HG02623 (cell line): Measurements from ENCODE around the gene RAB7A.
A peak's percentile ranks its signal among the peaks of the same experiment; 100 is the strongest.

Experiments used
- ATAC-seq: cut with Tn5 transposase; IDR thresholded peaks from one replicate; pipeline ENCODE4 v1.9.1; 2021; ENCODE audit warnings: moderate library complexity; ENCODE audit not compliant: unreplicated experiment

Gene RAB7A

DNA sequence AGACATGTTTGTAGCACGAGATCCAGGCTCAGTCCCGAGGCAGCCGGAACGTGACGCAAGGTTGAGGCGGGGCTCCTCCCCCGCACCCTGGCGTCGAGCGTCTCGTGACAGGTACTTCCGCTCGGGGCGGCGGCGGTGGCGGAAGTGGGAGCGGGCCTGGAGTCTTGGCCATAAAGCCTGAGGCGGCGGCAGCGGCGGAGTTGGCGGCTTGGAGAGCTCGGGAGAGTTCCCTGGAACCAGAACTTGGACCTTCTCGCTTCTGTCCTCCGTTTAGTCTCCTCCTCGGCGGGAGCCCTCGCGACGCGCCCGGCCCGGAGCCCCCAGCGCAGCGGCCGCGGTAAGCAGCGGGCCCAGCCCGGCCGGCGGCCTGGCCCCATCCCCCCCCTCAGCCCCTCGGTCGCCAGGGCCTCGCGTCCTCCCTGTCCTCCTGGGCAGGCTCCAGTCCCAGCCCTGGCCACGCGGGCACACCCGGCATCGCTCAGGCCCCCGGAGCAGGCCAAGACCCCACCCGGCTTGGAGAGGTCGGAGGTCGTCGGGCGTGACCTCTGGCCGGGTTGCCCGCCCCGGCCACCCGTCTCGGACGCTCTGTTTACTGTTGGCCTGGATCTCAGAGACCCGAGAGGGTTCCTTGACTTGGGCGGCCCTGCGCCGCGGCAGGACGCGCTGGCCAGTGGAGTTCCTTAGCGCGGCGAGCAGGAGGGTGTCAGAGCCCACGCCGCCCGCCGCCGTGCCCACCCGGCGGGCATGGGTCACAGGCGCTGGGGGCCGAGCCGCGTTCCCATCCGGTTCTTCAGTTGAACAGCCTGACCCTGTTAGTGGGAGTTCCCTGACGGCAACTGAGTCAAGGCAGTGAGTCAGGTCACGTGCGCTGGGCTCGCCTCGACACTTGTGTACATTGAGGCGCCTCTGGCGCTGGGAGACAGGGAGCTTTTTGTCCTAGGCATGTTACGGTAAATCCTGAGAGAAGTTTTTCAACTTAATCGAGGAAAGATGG, at the start of gene RAB7A:
RAB7A (plus strand) TSS at position 161 of the 994 bp plus-strand sequence. CDS start 69,185 bp downstream, outside the sequence.
- peak; percentile 95 for ATAC-seq

DNA sequence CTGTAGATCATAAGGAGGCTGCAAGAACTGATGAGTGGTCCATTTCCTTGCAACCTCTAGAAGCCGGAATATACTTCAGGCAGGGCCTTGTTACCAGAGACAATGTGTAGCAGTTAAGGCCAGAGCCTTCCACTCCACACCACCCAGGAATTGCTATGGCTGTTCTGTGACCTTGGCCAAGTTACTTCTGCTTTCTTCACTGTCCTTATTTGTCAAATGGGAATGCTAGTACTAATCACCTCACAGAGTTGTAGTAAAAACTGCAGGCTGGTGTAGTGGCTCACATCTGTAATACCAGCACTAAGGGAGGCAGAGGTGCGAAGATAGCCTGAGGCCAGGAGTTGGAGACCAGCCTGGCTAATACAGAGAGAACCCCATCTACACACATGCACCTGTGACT, 46.6 kb upstream of the RAB7A start:
- no peak for ATAC-seq

DNA sequence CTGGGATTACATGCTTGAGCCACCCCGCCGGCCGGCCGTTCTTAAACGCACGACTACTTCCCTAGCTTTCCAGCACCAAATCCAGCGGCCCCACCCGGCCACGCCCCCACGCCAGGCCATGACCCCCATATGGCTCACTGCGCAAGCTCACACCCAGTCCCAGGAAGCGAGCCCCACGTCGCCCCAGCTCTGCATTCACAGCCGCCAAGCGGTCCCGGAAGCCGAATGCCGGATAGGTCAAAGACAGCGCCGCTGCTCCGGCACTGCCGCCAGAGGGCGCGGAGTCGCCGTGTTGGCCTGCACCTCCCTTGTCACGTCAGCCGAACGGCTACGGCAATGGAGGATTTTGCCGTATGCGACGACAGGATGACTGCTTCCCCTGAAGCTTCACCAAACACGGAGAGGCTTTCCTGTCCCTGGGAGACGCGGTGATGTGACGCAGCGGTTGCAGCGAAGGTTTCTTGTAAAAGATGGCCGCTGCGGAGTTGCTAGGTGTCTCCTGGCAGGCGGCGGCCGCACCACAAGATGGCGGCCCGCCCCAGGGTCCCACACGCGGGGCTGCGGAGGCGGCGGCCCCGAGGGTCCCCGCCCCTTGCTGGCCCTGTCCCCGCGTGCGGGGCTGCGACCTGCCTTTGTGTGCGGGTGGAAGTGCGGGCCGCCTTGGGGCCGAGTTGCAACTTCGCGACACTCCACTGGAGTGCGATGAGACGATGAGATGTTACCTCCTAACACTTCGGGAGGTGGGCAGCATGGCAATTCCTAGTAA, 45.2 kb upstream of the RAB7A start:
- ATAC-seq = peak; percentile 94

DNA sequence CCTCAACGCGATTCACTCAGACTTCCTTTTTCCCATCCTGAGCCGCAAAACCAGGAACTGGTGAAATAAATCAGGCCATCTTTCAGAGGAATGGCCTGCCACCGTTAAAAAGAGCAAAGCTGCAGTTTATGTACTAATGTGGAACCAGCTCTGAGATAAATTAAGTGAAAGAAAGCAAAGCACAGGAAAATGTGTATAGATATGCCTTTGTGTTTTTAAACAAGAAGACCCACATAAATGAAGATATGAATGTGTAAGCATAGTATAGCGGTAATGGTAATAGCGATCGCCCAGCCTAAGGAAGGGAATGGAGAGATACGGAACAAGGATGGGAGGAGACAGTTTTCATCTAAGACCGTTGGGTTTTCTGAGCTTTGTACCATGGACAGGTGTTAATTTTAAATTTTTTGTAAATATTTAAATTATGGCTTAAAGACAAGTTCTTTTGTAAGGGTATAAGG, 44.6 kb upstream of the RAB7A start:
- no peak for ATAC-seq

DNA sequence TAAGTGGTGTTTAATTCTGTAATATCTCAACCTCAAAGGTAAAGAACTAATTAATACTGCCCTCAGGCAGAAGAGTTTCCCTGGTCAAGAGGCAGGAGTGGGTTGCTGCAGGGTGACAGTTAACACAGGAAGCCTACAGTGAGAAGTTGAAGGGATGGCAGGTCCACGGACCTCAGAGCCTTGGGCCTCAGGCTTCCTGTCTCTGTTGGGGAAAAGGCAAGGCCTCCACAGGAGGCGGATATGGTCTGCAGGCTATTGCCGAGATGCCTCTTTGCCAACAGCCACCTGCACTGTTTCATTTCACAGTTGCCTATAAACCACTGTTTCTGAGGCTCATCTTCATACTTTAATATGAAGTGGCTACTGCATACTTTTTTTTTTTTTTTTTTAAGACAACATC, 42.0 kb upstream of the RAB7A start:
- no peak for ATAC-seq

DNA sequence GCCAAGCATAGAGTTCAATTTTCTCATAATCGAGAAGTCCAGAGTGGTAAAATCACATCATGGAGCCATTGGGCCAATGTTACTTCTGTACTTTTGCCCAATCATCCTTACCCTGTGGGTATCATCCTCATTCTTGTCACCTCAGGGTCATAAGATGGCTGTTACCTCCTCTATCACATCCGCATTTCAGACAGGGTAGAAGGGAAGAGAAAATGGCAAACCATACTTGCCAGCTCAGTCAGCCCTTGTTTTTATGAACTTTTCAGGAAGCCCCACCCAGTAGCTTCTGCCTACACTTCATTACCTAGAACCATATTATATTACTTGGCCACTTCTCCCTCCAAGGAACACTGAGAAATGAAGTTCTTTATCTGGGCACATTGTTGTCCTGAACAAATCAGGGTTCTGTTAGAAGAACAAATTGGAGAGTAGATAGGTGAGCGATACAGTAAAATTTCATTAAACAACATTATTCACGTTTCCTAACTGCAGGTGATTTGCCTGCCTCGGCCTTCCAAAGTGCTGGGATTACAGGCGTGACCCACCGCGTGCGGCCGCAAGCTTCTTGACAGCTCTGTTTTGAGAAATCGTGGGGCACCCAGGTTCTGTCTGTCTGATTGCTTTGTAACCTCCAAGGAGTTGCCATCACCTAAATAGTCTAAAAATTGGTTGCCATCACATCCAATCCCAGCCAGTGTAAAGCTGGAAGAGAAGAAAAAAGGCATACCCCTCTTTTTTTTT, 40.8 kb upstream of the RAB7A start:
- ATAC-seq = no peak

DNA sequence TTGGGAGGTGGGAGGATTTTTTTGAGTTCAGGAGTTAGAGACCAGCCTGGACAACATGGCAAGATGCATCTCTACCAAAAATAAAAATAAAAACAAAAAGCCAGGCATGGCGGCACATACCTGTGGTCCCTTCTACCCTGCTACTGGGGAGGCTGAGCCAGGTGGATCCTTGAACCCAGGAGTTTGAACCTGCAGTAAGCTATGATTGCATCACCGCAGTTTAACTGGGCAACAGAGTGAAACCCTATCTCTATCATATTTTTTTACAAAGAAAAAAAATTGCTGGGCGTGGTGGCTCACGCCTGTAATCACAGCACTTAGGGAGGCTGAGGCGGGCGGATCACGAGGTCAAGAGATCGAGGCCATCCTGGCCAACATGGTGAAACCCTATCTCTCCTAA, 39.5 kb upstream of the RAB7A start:
- ATAC-seq = no peak

DNA sequence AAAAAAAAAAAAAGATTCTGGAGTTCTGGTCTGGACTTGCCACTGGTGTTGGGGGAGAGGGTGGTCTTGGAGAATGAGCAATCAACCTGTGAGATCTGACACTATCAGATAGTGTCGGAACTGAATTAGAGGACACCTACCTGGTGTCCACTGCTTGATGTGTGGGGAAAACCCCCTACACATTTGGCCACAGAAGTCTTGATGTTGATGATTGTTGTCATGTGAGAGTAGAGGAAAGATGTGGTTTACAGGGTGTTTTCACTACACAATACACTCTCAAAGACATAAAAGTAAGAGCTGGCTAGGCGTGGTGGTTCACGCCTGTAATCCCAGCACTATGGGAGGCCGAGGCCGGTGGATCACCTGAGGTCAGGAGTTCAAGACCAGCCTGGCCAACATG, 36.9 kb upstream of the RAB7A start:
- ATAC-seq = no peak

DNA sequence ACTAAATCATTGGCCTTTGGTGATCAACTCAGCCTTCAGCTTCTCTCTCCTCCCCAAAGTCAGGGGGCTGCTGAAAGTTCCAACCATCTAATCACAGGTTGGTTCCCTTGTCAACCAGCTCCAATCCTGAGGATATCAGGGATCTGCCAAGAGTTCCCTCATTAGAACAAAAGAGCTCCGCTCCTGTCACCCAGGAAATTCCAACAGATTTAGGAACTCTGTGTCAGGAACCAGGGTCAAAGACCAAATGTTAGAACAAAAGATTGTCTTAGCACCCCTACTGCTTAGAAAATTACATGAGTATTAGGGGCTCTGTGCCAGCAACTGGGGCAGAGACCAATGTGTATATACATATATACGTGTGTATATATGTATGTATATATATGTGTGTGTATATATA, 32.3 kb upstream of the RAB7A start:
- ATAC-seq = no peak

DNA sequence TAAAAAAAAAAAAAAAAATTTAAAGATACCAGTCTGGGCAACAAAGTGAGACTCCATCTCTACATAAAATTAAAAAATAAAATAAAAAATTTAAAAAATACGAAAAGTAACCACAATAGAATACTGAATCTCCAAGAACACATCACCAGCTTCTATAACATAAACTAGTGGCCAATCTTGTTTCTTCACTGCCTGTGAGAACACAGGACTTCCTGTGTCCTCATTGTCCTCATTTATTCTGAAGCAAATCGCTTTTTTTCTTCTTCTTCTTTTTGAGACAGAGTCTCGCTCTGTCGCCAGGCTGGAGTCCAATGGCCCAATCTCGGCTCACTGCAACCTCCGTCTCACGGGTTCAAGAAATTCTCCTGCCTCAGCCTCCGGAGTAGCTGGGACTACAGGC, 28.6 kb upstream of the RAB7A start:
- no peak for ATAC-seq

DNA sequence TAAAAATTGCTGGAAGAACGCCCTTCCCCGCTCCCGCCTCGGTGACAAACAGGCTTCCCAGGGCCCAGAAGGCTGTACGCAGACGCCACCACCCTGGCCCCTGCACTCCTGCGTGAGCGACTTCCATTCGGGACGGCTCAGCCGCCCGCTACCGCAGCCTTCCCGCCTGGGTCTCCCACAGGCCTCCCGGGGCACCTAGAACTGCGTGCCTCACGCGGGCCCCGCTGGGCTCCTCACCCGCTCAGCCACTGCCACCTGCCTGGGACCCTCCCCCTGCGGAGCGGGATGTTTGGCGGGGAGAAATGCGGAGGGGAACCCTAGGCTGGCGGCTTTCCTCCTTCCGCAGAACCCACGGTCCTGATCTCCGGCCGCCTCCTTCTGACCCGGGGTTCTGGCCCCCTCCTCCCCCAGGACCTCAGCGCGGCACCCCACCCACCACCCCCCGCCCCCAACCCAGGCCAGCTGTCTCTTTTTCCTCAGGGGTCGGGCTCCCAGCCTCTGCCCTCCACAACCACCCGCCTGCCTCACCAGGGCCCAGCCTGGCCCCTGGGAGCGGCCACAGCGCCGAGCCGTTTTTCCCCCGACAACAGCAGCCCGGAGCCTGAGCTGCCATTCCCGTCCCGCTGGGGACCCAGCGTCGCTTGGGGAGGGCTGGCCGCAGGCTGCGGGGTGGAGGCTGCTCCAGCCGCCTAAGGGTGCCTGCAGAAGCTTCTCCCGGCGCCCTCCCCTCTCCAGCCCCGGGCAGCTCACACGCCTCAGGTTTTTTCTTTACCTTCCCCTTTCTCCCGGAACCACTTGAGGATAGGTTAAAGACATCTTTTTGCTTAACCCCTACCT, 27.6 kb upstream of the RAB7A start:
- ATAC-seq = no peak

DNA sequence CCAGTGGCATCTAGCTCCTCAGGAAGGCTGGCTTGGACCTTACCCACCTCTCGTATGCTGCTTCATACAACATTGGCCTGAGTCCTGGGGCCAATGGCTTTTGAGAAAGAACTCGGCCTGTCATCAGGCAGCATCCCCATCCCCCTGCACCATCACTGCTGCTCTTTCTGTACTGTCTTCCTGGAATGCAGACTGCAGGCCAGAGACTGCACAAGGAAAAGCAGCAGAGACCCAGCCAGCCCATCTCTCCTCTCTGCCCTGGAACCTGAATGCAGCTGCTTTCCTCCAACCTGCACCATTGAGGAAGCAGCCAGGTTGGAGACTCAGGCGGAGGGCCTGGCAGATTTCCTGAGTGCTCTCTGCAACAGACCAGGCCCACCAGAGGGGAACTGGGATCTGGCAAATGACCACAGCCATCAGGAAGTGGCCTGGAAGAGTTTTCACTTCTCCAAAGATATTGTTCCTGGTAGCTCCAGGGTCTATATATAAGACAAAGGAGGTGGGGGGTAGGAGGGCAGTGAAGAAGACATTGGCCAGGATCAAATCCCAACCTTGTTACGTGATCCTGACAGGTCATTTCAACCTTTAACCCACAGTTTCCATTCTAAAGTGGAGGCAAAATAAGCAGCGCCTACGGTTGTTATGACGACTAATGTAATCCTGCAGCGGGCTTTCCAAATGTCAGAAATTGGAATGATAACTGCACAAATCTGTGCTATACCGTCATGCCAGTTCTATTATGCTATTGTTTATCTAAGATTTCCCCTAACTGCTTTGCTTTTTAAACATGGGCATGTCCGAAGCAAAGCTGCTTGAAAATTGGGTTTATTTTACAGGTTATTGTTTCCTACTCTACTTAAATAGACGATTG, 24.4 kb upstream of the RAB7A start:
- ATAC-seq = no peak

DNA sequence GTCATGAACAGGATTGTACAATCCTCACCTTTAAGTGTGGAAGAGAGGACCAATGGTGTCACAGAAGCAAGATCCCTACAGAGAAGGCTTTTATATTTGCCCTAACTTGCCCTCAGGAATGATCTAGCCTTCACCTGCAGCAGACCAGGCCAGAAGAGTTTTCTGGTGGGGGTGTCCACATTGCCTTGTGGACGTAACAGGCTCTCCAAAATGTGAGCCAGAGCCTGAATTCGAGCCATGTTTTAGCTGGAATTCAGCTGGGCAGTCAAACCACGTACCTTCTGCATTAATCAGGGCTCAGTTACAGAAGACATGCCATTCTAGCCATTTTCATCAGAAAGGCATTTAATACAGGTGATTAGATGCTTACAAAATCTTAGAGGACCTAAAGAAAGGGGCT, 23.6 kb upstream of the RAB7A start:
- no peak for ATAC-seq

DNA sequence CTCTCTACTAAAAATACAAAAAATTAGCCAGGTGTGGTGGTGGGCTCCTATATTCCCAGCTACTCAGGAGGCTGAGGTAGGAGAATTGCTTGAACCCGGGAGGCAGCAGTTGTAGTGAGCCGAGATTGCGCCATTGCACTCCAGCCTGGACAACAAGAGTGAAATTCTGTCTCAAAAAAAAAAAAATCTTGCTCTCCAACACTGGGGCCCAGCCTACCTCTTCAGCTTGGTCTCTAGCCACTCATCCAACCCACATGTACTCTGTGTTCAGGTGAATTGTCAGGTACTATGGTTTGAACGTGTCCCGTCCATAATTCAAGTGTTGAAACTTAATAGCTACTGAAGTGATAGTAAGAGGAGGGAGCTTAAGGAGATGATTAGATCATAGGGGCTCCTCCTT, 22.4 kb upstream of the RAB7A start:
- ATAC-seq = no peak

DNA sequence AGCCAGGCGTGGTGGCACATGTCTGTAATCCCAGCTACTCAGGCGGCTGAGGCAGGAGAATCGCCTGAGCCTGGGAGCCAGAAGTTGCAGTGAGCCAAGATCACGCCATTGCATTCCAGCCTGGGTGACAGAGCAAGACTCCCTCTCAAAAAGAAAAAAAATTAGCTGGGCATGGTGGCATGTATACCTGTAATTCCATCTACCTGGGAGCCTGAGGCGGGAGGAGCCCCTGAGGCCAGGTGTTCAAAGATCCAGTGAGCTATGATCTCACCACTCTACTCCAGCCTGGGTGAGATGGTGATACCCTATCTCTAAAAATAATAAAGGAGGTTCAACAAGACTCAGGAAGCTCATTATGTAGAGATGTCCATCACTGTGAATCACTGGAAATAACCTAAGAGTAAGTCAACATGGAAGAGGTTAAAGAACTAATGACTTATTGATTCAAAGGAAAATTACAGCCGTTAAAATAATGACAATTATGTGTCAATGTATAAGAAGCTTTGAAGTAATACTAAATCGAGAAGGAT, 19.8 kb upstream of the RAB7A start:
- ATAC-seq = no peak

DNA sequence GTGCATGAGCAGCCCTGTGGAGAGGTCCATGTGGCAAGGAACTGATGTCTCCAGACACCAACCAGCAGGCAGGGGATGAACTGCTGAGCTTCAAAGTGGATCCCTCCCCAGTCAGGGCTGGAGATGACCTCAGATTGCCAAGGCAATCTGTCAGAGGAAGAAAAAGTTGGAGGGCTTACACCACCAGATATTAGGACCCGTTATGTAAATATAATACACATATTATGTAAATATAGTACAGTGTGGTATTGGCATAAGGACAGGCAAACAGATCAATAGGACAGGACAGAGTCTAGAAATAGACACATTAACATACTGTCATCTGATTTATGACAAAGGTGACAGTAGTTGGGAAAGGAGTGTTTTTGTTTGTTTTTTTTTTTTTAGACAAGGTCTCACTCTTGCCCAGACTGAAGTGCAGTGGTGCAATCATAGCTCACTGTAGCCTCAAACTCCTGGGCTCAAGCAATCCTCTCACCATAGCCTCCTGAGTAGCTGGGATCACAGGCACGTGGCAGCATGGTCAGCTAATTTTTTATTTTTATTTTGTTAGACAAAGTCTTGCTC, 18.0 kb upstream of the RAB7A start:
- ATAC-seq = no peak

DNA sequence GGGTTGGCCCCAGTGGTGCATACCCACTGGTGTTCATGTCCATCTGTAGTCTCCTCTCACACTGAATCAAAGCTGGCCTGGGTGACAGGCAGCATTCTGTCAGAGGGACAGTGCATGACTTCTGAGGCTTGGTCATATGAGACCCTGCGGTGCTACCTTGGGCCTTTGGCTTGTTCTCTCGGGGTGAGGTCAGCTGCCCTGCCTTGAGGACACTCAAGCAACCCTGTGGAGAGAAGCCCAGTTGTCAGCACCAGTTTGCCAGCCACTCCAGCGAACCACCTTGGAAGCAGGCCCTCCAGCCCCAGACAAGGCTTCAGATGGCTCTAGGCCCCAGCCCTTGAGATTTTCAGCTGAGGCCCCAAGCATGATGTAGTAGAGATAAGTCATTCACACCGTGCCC, 16.9 kb upstream of the RAB7A start:
- ATAC-seq = no peak

DNA sequence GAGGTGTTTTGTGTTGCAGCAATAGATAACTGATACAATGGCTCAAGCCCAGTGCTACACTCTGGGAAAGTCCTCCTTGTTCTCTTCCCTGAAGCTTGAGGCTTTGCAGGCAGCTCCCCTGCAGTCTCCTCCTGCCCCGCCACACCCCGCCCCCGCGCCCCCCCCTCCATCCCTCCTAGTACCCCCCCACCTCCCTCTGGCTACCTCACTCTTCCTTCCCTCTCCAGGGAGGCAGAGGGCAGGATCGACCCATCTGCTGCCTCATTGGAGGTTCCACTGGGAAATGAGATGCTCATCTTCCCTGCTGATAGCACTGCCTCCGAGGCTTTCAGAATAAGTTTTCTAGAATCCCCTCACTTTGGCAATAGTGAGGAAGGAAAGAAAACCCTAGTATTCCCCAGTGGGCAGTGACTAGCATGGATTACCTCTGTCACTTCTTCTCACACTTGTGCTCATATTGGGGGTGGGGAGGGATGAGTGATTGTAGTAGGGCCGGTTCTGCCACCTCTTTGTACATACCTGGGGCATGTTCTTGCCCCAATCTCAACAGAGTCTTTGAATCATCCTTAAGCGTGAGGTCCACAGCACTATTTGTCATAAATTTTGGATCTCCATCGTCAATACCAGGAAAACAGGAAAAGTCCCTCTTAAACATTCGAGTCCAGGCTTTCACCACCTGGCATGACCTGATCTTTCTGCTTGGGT, 16.3 kb upstream of the RAB7A start:
- ATAC-seq = no peak
